SU-DHL-6 (cell line): ENCODE results near the gene TTYH3.

ENCODE experiments used
- H2AFZ ChIP-seq: fragments of 200-600 bp; sonication (generic); 2 replicates; pipeline ENCODE4 v1.6.1; 2014; ENCODE audit warnings: low read depth, mild to moderate bottlenecking, moderate library complexity, mixed read lengths, antibody characterized with exemption, low read length; ENCODE audit not compliant: severe bottlenecking
- H3F3A ChIP-seq: fragments of 200-600 bp; shearing (Covaris generic); 2 replicates; pipeline ENCODE4 v1.6.0; 2016; ENCODE audit warnings: antibody characterized with exemption, mild to moderate bottlenecking; ENCODE audit not compliant: insufficient read depth
- H3K27ac ChIP-seq: fragments of 200-600 bp; sonication (generic); 2 replicates; pipeline ENCODE4 v1.5.1; 2016; ENCODE audit warnings: low read depth, mild to moderate bottlenecking, low read length, moderate library complexity, mixed read lengths
- H3K27me3 ChIP-seq: fragments of 200-600 bp; sonication (generic), shearing (Covaris generic); 2 replicates; pipeline ENCODE4 v1.6.0; 2014; ENCODE audit warnings: mild to moderate bottlenecking, low read length
- H3K36me3 ChIP-seq: fragments of 200-600 bp; sonication (generic); 2 replicates; pipeline ENCODE4 v1.6.1; 2014; ENCODE audit warnings: mild to moderate bottlenecking, low read length, mixed read lengths
- H3K4me2 ChIP-seq: fragments of 300-600, 200-600 bp; shearing (Covaris generic), sonication (generic); 2 replicates; pipeline ENCODE4 v1.6.0; 2014; ENCODE audit warnings: low read length, low read depth, mild to moderate bottlenecking; ENCODE audit not compliant: poor library complexity, severe bottlenecking
- H3K4me3 ChIP-seq: fragments of 200-600 bp; sonication (generic); 2 replicates; pipeline ENCODE4 v1.5.1; 2014; ENCODE audit warnings: antibody characterized with exemption, low read length, mild to moderate bottlenecking, mixed read lengths; ENCODE audit not compliant: insufficient read depth, poor library complexity, severe bottlenecking
- H3K79me2 ChIP-seq: fragments of 200-600 bp; sonication (generic); 2 replicates; pipeline ENCODE4 v1.6.1; 2014; ENCODE audit warnings: mild to moderate bottlenecking, low read length, moderate library complexity; ENCODE audit not compliant: insufficient read depth
- H3K9ac ChIP-seq: fragments of 200-600 bp; sonication (generic); 2 replicates; pipeline ENCODE4 v1.7.0; 2014; ENCODE audit warnings: mild to moderate bottlenecking, low read length
- H3K9me2 ChIP-seq: fragments of 200-600 bp; sonication (generic); replicated peaks from 2 replicates; pipeline ENCODE4 v1.6.1; 2014; ENCODE audit warnings: low read length; ENCODE audit not compliant: insufficient read depth
- H3K9me3 ChIP-seq: fragments of 200-600 bp; sonication (generic); 2 replicates; pipeline ENCODE4 v1.6.1; 2014; ENCODE audit warnings: low read length, mixed read lengths; ENCODE audit not compliant: insufficient read depth
- H4K20me1 ChIP-seq: fragments of 200-600 bp; sonication (generic); 2 replicates; pipeline ENCODE4 v1.6.1; 2014; ENCODE audit warnings: low read depth, mild to moderate bottlenecking, antibody characterized with exemption, low read length, moderate library complexity, mixed read lengths
- CTCF ChIP-seq: fragments of 200-600 bp; sonication (generic); IDR thresholded peaks from one replicate; pipeline ENCODE4 v1.5.1; 2017; ENCODE audit warnings: antibody characterized with exemption, mild to moderate bottlenecking, low read length, moderate library complexity; ENCODE audit not compliant: insufficient read depth, poor library complexity, severe bottlenecking
- EZH2phosphoT487 ChIP-seq: fragments of 200-600 bp; sonication (generic), shearing (Covaris generic); conservative IDR thresholded peaks from 2 replicates; pipeline ENCODE4 v1.6.1; 2018; ENCODE audit warnings: mild to moderate bottlenecking, antibody characterized with exemption, low read length, moderate library complexity, mixed read lengths

The TTYH3 gene

GRCh38 chr7:2649139-2649838, 17.5 kb downstream of the TTYH3 start:
- Histone ChIP-seq H3K4me3 (no peak overlapping the region), H3K36me3 (no peaks in the 10 kb centered on the region), H4K20me1 (no peaks in the 10 kb centered on the region), H2AFZ (no peak overlapping the region), H3K27me3 (no peaks in the 10 kb centered on the region), H3K9ac (no peak overlapping the region), H3K9me3 (no peaks in the 10 kb centered on the region), H3K4me2 (no peak overlapping the region), H3K9me2 (no peaks in the 10 kb centered on the region), H3K27ac (no peak overlapping the region), H3F3A (no peaks in the 10 kb centered on the region), H3K79me2 (no peaks in the 10 kb centered on the region)
- no peak for TF ChIP-seq CTCF
- no peak for TF ChIP-seq EZH2phosphoT487

GRCh38 chr7:2649991-2650390, 18.2 kb downstream of the TTYH3 start:
- no peak for TF ChIP-seq CTCF
- TF ChIP-seq EZH2phosphoT487 = no peak
- Histone ChIP-seq H4K20me1 (no peaks in the 10 kb centered on the region), H2AFZ (no peak overlapping the region), H3K9ac (no peak overlapping the region), H3F3A (no peaks in the 10 kb centered on the region), H3K9me3 (no peaks in the 10 kb centered on the region), H3K79me2 (no peaks in the 10 kb centered on the region), H3K27ac (no peak overlapping the region), H3K4me3 (no peak overlapping the region), H3K27me3 (no peaks in the 10 kb centered on the region), H3K9me2 (no peaks in the 10 kb centered on the region), H3K36me3 (no peaks in the 10 kb centered on the region), H3K4me2 (no peak overlapping the region)

DNA sequence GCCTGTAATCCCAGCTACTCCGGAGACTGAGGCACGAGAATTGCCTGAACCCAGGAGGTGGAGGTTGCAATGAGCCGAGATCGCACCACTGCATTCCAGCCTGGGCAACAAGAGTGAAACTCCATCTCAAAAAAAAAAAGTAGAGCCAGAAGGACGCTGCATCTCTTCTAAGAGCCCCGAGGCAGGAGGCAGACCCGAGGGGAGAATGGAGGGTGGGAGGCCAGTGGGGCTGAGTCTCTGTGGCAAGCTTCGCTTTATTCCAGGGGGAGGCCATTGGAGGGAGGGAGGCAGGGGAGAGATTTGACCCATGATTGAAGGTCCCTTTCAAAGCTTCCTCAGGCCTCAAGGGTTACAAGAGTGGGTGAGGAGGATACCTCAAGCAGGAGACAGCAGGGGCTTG, 18.7 kb downstream of the TTYH3 start:
- no peak overlapping the region for H3K27ac ChIP-seq
- H3K27me3 ChIP-seq = no peaks in the 10 kb centered on the region
- H4K20me1 ChIP-seq = no peaks in the 10 kb centered on the region
- no peaks in the 10 kb centered on the region for H3K36me3 ChIP-seq
- H3K9me3 ChIP-seq = no peaks in the 10 kb centered on the region
- no peaks in the 10 kb centered on the region for H3K9me2 ChIP-seq
- no peaks in the 10 kb centered on the region for H3K79me2 ChIP-seq
- no peak overlapping the region for H3K4me3 ChIP-seq
- TF ChIP-seq EZH2phosphoT487 (no peak), CTCF (no peak)
- H3F3A ChIP-seq = no peaks in the 10 kb centered on the region
- no peak overlapping the region for H3K4me2 ChIP-seq
- no peak overlapping the region for H3K9ac ChIP-seq
- no peak overlapping the region for H2AFZ ChIP-seq
